Renal pelvis (tissue), 4 donors: ENCODE measurements around the gene NRDE2. TPM values are rescaled to one million over a fixed set of nuclear protein-coding genes. Genes with fewer than 3 reads are reported as not detected.
A peak's percentile ranks its signal among the peaks of the same experiment; 100 is the strongest.
"Not testable (repeated sequence)": the region's sequence is repeated elsewhere in the genome, so short reads cannot be mapped to it uniquely, and the experiment has no call there.

Source experiments
- DNase-seq: peaks from one replicate; pipeline ENCODE4 v3.0.0-alpha.2; 2013
- polyA plus RNA-seq, 3 donors: library from polyadenylated mRNA; unstranded; fragments of 120-200 nt; gene quantifications; one replicate each; pipeline ENCODE4 v1.2.1, GENCODE V29; 2013; ENCODE audit not compliant: insufficient read length in 3 of 3

Gene NRDE2
- polyA plus RNA-seq, 3 donors: 19.9 to 25.3 (median 21.4) TPM

DNA sequence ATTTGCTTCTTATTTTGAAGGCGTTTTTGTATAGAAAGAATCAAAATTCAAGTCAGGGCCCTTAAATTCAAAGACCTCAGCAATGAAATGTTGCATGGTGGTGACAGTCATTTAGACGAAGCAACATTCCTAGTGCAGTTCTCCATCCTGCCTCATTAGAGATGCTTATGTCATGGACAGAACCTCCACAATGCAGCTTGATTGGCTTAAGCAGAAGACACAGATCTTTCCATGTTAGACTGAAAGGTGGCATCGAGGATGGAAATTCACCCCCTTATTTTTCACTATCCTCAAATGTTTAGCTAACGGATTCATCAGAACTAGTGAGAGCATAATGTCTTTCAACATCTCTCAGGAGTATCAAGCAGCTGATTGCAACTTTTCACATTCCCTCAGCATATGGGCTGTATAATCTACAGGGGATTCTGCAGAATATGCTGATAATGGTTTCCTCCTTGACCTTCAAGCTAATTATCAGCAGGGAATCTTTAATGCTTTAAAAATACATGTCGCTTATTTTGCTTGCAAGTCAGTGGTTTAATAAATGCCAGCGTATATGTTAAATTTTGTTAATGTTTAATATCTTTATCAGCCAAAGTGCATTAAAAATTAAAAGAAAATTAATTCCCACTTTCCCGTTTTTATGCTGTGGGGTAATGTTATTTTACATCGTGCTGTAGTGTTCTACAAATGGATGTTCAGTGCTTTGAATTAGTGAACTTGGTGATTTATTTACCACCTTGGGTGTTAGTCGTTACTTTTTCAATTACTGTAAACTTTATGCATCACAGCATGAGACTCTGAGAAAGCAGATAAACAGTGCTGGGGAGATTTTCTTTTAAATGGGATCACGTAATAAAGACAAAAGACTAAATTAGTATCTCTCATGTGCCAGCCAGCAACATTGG is 12.8 kb upstream of the NRDE2 start:
- no peak for DNase-seq

DNA sequence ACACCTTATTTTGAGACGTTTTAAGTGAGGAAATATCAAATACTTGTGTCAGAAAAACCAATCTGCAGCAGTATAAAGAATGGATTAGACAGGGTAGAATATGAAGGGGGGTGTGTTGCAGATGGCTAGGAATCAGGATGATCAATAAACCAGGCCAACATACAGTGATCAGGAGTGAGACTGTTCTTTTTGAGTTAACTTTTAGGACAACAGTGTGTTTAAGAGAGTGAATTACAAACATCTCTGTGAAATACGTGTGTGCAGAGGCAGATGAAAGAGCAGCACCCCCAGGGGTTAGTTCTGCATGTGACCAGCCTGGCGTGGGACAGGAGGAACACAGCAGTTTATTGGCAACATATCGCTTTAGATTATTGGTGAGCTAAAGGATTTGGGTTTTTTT is 10.6 kb upstream of the NRDE2 start:
- DNase-seq: no peak

DNA sequence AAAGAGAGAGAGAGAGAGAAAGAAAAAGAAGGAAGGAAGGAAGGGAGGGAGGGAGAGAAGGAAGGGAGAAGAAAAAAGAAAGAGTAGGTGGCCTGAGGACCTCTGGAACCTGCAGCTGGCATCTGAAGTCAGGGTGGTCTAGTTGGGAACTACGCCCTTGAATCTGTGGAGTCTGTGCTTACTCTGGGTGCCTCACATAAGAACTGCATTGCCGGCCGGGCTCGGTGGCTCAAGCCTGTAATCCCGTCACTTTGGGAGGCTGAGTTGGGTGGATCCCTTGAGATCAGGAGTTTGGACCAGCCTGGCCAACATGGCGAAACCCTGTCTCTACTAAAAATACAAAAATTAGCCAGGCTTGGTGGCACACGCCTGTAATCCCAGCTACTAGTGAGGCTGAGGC is 10.0 kb upstream of the NRDE2 start:
- DNase-seq: no peak

DNA sequence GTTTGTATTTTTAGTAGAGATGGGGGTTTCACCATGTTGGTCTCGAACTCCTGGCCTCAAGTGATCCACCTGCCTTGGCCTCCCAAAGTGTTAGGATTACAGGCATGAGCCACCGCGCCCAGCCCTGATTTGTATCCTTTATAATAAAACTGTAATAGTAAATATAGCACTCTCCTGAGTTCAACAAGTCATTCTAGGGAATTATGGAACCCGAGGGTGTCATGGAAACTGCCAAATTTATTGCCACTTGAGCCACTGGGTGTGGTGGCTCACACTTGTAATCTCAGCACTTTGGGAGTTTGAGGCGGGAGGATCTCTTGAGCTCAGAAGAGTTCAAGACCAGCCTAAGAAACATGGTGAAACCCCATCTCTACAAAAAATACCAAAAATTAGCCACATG is 9.5 kb upstream of the NRDE2 start:
- not testable (repeated sequence) for DNase-seq

DNA sequence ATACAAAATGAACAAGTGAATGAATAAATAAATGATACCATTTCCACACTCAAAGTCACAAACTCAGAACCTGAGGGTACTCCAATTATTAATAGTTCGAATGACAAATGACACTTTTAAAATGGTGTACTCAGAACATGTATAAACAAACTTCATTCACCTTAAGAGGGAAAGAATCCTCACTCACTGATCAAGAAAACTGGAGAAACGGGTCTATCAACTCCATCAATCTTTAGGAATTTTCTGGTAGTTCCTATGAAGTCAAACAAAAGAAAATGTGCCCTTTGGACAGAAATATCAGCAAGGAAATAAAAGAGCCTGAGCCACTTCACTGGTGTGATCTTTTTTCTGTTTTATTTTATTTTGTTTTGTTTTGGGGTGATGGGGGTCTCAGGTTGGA is 5.2 kb upstream of the NRDE2 start:
- DNase-seq: peak; percentile 36

DNA sequence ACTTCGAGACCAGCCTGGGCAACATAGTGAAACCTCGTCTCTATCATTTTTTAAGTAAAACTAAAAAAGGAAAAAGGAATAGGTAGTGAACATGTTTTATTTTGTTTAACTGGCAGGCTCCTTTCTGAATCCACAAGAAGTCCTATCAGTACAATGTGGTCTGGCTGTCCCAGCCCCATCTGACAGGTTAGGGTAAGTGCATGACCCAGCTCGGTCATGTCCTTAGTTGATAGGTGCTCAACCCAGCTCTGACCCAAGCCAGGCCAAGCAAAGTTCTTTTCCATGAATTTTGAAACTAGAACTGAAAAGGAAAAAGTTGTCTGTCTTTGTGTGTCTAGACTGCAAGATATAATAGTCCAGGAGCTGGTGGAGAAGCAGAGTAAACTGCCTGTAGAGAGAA is 4.7 kb upstream of the NRDE2 start:
- DNase-seq: no peak

DNA sequence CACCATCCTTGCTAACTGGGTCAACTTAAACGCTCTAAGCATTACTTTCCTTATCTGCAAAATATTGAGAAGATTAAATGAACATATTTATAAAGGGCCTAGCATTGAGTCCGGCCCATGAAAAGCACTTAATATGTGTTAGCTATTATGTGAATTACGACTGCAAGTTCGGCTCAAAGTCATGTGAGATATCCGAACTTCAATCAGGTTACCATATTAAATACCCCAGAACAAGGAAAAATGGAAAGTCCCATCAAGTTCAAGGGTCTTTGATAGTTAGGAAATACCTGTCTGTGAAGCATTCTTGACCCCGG is 487 bp upstream of the NRDE2 start:
- no peak for DNase-seq

DNA sequence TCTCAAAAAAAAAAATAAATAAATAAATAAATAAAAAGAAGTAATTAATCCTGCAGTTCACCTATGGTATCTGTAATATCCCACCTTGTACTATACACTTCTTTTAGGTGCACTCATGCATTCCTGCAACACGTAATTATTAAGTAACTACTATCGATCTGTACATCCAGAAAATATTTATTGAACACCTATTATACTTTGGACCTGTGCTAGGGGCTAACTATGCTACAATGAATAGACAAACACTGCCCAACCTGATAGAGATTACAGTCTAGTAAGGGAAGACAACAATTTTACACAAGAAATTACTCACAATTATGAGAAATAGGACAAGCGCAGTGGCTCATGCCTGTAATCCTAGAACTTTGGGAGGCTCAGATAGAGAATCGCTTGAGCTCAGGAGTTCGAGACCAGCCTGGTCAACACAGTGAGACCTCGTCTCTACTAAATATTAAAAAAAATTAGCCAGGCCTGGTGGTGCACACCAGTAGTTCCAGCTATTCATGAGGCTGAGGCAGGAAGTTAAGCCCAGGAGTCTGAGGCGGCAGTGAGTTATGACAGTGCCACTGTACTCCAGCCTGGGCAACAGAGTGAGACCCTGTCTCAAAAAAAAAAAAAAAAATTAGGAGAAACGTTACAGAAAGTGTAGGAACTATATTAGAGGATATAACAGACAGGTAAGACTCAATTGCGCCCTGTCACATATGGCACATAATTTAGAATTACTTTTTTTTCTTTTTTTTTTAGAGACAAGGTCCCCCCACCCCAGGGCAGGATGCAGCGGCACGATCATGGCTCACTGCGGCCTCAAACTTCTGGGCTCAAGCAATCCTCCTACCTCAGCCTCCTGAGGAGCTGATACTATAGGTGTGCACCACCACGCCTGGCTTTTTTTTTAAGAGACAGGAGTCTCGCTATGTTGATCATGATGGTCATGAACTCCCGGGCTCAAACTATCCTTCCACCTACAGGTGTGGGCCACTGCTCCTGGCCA is 1.2 kb downstream of the NRDE2 start:
- DNase-seq: no peak

DNA sequence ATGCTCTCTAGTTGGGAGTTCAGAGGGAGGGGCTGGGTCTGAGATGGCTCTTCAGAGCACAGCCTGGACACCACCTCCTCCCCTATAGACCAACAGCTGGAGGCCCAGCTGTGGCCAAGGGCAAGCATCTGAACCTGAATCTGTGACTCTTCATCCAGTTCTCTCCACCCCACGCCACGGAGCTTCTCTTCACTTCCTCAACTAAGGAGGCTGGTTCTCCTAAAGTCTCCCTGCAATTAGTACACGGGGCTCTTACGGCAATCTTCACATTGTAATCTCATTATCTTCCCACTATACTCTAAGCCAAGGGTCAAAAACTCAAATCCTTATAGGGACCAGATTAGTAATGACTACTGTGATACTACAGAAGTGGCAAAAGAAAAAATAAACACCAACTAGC is 9.8 kb downstream of the NRDE2 start:
- no peak for DNase-seq

DNA sequence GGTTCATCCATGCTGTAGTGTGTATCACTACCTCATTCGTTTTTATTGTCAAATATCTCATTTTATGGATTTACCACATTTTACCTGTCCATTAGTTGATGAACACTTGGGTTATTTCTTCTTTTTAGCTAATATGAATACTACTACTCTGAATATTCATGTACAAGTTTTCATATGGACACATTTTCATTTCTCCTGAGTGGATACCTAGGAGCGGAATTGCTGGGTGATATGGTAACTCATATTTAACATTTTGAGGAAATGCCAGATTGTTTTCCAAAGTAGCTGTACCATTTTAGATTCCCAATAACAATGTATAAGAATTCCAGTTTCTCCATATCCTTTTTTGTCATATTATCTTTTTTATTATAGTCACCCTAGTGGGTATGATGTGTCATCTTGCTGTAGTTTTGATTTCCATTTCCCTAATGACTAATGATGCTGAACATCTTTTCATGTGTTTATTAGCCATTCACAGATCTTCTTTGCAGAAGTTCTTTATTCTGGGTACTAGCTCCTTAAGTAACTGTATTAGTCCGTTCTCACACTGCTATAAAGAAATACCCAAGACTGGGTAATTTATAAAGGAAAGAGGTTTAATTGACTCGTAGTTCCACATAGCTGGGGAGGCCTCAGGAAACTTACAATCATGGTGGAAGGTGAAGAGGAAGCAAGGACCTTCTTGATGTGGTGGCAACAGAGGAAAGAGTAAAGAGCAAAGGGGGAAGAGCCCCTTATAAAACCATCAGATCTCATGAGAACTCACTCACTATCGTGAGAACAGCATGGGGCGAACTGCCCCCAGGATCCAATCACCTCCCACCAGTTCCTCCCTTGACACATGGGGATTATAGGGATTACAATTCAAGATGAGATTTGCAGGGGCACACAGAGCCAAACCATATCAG is 11.9 kb downstream of the NRDE2 start:
- DNase-seq: no peak

DNA sequence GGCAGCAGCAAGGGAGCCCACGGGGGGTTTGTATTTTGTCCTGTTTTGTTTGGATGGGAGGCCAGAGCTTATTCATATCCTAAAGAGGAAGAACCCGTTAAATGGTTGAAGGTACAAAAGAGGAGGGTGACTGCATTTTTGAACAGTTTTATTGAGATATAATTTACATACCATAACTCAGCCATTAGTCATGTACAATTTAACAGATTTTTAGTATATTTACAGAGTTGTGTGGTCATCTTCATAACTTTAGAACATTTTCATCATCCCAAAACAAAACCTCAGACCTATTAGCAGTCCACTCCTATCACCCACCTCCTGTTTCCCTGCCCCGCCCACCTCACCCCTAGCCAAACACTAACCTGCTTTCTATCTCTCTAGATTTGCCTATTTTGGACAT is 12.6 kb downstream of the NRDE2 start:
- no peak for DNase-seq

DNA sequence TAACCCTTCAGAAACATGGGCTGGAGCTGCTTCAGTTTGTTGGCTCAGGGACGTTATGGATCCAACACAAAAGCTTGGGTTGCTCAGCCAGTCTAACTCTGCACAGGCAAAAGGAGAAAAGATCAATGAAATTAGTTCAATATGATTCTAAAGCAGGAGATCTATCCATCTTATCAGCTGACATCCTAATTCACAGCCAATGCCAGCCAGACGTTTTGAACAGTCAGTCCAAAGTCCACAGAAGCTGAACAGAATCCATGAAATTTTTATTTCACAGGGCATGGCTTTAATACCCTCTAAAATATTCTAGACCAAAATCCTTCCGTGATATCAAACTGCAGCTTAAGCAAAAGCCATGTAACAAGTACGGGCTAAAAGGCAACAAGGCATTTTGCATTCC is 13.7 kb downstream of the NRDE2 start:
- no peak for DNase-seq

DNA sequence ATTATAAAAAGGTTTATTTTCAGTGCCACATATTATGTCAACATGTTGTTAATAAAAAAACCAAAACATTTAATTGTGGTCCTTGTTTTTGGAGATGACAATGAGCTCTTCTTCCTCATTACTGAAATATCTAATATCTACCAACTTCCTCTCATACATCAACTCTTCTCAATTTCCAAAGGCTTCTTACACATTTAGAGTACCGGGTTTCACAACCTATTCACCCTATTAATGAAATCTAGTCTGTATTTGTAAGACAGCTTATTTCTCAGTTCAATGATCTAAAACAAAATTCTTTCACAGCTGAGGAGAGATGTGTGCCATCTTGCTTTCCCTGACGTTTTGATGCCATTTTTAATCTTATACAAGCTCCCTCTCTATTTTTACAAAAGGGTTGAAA is 14.5 kb downstream of the NRDE2 start:
- no peak for DNase-seq

DNA sequence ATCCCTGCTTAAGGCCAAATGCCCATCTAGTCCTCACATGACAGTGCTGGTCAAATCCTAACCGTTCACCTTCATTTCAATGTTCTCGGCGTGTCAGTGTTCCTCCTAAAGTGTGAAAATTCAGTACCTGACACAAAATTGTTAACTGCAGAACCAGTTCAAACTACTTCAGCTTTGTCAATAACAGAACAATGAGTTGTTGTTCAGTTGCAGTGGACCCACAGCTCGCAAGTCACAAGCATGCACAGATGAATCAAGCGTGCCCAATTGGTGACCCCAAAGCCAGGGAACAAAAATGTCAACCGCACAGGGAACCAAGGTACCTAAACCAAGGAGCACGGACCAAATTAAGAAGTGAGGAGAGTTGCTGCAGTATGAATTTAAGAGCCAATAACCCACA is 23.2 kb downstream of the NRDE2 start:
- no peak for DNase-seq

DNA sequence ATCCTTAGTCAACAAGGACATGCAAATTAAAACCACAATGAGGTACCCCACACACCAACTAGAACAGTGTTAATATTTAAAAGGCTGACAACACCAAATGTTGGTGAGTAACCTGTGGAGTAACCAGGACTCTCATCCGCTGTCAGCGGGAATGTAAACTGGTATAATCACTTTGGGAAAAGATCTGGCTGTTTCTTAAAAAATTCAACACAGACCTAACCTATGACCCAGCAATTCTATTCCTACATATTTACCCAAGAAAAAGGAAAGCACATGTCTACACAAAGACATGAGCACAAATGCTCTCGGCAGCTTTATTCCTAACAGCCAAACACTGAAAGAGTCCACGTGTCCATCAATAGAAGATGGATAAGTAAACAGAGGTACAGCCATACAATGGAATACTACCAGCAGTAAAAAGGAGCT is 26.6 kb downstream of the NRDE2 start:
- DNase-seq: no peak

DNA sequence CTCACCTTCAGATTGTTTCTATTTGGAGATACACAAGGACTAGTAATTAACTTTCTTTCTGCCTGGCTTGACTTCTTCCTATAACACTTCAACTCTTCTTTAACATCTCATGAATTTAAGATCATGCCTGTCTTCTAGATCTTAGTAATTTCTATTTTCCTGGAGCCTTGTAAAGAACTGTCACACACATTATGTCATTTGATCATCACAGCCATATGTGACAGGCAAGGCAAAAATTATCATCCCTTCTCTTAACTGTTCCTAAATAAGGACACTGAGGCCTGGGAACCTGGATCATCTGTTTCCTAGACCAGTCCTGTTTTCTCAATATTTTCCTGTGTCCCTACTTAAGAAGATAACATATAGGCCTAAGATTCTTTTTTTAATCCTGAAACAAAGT is 27.2 kb downstream of the NRDE2 start:
- DNase-seq: no peak

DNA sequence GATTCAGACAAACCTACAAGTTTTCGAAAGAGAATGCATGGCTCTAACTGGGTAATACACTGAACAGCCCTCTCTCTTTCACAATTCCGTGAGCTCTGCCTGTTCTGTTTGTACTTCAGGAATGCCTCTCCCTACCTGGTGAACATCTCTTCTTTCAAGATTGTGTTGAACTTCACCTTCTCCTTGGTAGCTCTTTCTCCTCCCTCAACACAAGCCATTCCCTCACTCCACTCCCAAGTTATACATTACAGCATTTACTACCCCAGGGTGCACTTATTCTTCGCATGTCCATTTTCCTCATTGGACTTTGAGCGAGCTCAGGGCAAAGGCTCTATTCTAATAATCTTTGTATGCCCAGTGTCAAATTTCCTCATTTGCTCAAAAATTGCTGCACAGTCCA is 28.3 kb downstream of the NRDE2 start:
- DNase-seq: no peak

DNA sequence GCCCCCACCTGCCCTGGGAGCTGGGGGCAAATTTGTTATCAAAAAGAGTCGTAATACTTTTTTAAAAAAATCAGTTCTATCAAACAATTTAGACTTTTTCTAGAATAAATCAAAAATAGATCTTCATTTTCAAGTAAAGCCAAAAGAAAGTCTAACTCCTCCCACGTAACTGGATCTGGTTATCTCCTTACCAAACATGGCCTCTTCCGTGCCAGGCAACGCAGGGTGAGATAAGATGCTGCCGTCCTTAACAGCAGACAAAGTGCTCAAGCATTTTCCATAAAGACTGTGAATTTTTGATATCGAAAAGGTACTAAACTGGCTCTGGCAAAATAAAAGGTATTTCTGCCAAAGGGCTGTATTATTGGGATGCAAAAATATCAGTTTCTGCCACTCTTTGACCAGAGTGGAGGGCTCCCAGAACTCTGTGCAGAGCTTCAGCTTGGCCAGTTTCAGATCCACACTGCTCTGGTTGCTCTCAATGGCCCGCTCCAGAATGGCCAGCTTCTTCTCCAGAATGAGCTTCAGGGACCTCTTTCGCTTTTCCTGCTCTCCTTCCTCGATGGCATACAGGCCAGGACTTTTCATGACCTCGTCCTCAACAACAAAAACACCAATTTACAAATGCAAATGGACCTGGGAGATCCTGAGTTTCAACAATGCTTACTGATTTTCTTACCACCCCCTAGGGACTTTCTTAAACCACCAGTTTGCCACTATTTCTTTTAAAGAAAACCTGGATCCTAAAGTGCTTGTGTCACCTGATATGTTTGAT is 29.0 kb downstream of the NRDE2 start:
- DNase-seq: no peak

DNA sequence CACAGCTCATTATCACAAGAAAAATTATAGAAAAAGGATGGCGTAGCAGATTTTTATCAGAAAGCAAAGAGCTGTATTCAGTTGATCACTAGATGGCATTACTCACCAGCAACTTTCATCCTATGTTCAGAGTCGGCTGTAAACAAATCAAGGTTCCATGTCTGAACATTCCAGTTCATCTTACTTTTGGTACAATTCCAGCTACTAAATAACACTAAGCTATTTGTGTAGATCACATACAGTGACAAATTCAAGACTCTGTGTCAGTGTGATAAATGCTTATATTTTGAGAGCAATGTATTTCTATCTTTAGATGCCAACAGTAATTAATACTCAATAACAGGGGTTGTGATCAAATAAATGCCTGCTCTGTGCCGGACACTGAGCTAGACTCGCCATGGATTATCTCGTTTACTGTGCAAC is 30.1 kb downstream of the NRDE2 start:
- DNase-seq: peak; percentile 49

DNA sequence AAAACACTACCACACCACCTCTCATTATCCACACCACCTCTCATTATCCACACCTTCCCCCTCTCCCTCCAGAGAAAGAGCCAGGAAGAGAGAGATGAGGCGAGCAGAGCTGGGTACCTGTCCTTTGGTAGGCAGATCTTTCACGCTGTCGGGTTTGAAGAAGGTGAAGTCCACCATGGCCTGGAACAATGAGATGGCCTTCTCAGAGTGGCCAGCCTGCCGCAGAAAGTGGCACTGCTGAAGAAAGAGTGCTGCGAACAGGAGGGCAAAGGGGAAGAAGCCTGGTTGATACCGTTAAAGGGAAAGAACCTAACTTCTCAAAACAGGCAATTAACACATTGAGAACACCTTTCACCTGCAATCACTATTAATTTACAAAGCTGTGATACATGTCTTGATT is 30.6 kb downstream of the NRDE2 start:
- DNase-seq: no peak

DNA sequence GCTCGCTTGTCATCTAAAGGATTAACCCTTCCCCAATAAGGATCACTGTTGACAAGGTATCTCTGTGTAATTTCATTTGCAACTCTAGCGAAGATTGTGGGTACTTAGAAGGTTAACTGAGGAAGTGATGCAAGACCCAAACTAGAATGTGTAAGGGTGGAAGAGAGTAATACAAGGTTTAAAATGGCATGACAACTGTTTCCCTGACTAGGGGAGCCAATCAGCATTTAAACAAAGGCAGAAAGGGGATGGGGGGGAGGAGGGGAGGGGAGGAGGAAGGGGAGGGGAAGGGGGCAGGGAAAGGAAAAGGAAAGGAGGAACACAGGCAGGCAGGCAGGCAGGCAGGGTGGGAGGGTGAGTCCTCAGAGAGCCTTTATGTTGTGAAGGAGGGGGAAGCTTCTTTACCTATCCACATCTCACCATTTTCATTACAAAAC is 31.1 kb downstream of the NRDE2 start:
- no peak for DNase-seq
